Measurements from ENCODE around the gene BBS9. TPM values are rescaled to one million over a fixed set of nuclear protein-coding genes. Genes with fewer than 3 reads are reported as not detected.

The BBS9 gene
- total RNA-seq, 2 donors from 2014 or later = 23.0 to 28.6 TPM

DNA sequence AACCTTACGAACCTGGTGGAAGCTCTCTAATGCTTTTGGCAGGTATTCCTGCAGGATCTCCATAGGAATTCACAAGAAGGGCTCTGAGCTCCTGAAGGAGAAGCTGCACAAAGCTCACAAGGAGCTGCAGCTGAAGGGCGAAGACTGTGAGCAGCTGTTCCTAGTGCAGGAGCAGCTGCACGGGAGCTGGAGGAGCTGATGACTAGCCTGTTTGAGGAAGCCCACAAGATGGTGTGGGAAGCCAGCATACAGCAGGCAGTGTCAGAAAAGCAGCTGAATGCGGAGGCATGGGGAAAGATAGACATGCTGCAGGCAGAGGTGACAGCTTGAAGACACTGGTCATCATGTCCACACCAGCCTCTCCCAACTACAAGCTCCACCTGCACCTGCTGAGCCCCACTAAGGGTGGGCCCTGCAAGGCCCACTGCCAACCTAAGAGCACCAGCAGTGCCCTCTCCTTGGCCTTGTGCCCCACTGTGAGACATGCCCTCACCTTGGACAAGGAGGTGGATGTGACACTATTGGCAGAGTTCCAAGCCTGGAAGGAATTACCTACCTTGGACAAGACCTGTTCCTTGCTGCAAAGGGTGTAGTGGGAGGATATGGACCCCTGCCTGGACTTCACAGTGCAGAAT is 250.6 kb downstream of the BBS9 start:
- ATAC-seq (ENCODE audit: insufficient number of reproducible peaks, low FRiP score, low read depth) = no peak
- no peak overlapping the region for H3K27ac ChIP-seq

DNA sequence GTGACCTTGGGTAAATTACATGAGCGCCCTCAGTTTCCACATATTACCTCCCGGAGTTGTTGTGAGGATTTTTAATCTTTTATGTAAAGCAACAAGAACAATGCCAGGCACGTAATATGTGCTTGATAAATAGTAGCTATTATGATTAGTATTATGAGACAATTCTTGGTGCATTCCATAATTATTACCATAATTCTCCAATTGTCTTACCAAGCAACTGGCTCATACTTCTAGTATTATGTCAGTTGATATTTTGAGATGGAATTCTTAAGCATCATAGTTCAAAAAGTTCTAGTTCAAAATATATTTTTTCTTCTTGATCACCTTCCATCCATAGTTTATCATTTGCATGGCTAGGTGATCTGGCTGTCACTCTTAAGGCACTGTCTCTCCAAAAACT is 259.0 kb downstream of the BBS9 start:
- no peak overlapping the region for H3K27ac ChIP-seq
- no peaks in the 10 kb centered on the region for H3K36me3 ChIP-seq
- TF ChIP-seq, protein P1, sequence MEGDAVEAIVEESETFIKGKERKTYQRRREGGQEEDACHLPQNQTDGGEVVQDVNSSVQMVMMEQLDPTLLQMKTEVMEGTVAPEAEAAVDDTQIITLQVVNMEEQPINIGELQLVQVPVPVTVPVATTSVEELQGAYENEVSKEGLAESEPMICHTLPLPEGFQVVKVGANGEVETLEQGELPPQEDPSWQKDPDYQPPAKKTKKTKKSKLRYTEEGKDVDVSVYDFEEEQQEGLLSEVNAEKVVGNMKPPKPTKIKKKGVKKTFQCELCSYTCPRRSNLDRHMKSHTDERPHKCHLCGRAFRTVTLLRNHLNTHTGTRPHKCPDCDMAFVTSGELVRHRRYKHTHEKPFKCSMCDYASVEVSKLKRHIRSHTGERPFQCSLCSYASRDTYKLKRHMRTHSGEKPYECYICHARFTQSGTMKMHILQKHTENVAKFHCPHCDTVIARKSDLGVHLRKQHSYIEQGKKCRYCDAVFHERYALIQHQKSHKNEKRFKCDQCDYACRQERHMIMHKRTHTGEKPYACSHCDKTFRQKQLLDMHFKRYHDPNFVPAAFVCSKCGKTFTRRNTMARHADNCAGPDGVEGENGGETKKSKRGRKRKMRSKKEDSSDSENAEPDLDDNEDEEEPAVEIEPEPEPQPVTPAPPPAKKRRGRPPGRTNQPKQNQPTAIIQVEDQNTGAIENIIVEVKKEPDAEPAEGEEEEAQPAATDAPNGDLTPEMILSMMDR (IDR thresholded peaks at IDR 0.05) = no peak
- no peak overlapping the region for H3K4me3 ChIP-seq
- H3K4me1 ChIP-seq (ENCODE audit: control insufficient read depth in 1 of 2, low read depth in 2 of 2) = no peaks in the 10 kb centered on the region
- no peak for DNase-seq (ENCODE audit: low spot score)
- no peaks in the 10 kb centered on the region for H3K27me3 ChIP-seq (replicated peaks; ENCODE audit: insufficient read depth)
- H3K9me3 ChIP-seq = no peaks in the 10 kb centered on the region
- ATAC-seq (ENCODE audit: insufficient number of reproducible peaks, low FRiP score, low read depth) = no peak

More for the DNA sequence above, 250.6 kb downstream of the BBS9 start:
- Histone ChIP-seq H3K4me1 (ENCODE audit: control insufficient read depth in 1 of 2, low read depth in 2 of 2) (no peaks in the 10 kb centered on the region), H3K36me3 (no peaks in the 10 kb centered on the region), H3K27me3 (replicated peaks; ENCODE audit: insufficient read depth) (no peaks in the 10 kb centered on the region), H3K4me3 (no peak overlapping the region), H3K9me3 (no peaks in the 10 kb centered on the region)
- TF ChIP-seq, protein P1 (IDR thresholded peaks at IDR 0.05) = no peak
- DNase-seq (ENCODE audit: low spot score) = no peak

DNA sequence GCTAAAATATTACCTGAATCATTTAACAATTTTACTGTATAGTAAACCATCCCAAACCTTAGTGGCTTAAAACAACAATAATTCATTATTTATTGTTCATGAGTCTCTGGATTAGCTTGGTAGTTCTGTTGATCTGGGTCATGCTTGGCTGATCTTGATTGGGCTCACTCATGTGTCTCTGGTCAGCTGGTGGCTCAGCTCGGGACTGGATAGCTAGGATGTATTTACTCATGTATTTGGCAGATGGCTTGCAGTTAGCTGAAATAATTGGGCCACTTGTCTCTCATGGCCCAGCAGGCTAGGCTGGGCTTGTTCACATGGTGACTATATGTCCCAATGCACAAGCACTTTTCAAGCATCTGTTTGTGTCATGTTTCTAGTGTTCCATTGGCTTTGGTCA is 262.8 kb downstream of the BBS9 start:
- no peaks in the 10 kb centered on the region for H3K36me3 ChIP-seq
- ATAC-seq (ENCODE audit: insufficient number of reproducible peaks, low FRiP score, low read depth) (no peak), DNase-seq (ENCODE audit: low spot score) (no peak)
- no peaks in the 10 kb centered on the region for H3K9me3 ChIP-seq
- H3K4me3 ChIP-seq = no peak overlapping the region
- no peaks in the 10 kb centered on the region for H3K4me1 ChIP-seq (ENCODE audit: control insufficient read depth in 1 of 2, low read depth in 2 of 2)
- no peak overlapping the region for H3K27ac ChIP-seq
- no peaks in the 10 kb centered on the region for H3K27me3 ChIP-seq (replicated peaks; ENCODE audit: insufficient read depth)
- TF ChIP-seq, protein P1 (IDR thresholded peaks at IDR 0.05) = no peak

DNA sequence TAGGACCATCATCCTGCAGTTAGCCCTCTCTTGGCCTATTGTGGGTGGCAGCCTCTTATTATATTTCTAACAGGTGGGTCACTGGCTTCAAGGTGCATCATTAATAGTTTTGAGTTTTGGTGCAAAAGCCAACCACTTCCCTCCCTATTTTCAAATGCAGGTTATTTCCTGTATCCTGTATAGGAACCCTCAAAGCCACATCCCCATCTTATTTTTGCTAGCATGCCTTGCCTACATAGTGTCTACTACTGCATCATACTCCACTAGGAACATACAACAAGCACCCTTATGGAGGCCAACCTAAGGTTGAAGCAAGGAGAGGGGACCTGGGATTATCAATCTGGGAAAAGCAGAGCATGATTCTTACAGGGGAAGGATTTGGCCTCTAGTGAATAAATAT is 264.4 kb downstream of the BBS9 start:
- no peaks in the 10 kb centered on the region for H3K9me3 ChIP-seq
- no peak overlapping the region for H3K4me3 ChIP-seq
- no peaks in the 10 kb centered on the region for H3K4me1 ChIP-seq (ENCODE audit: control insufficient read depth in 1 of 2, low read depth in 2 of 2)
- ATAC-seq (ENCODE audit: insufficient number of reproducible peaks, low FRiP score, low read depth) (no peak), DNase-seq (ENCODE audit: low spot score) (no peak)
- TF ChIP-seq, protein P1 (IDR thresholded peaks at IDR 0.05) = no peak
- H3K27me3 ChIP-seq (replicated peaks; ENCODE audit: insufficient read depth) = no peaks in the 10 kb centered on the region
- H3K27ac ChIP-seq = no peak overlapping the region
- no peaks in the 10 kb centered on the region for H3K36me3 ChIP-seq

DNA sequence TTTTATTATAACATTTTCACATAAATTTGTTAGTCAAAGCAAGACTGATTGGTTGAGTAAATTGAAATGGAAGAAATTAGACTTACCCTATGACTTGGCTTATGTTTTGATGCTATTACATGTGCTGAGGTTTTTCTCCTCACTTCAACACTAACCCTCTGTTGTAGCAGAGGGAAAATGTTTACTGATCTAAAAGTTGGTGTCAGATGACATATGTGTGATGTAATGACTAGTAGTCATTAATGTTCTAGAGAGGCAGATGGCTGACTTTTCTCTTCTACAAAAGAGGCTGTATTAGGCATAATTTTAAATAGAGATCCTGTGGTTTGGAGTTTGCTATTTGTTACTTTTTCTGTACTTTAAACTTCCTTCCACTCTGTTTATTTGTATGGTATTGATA is 266.0 kb downstream of the BBS9 start:
- Histone ChIP-seq H3K27me3 (replicated peaks; ENCODE audit: insufficient read depth) (no peaks in the 10 kb centered on the region), H3K4me3 (no peak overlapping the region), H3K27ac (no peak overlapping the region), H3K4me1 (ENCODE audit: control insufficient read depth in 1 of 2, low read depth in 2 of 2) (no peaks in the 10 kb centered on the region), H3K9me3 (no peaks in the 10 kb centered on the region), H3K36me3 (no peaks in the 10 kb centered on the region)
- DNase-seq (ENCODE audit: low spot score) (no peak), ATAC-seq (ENCODE audit: insufficient number of reproducible peaks, low FRiP score, low read depth) (no peak)
- TF ChIP-seq, protein P1 (IDR thresholded peaks at IDR 0.05) = no peak

Data from thoracic aorta (tissue), 2 donors.